Skeletal muscle tissue (tissue), 4 donors: ENCODE results near the gene PRELID2. TPM values are rescaled to one million over a fixed set of nuclear protein-coding genes. Genes with fewer than 3 reads are reported as not detected.

Experiments
- H3K27ac ChIP-seq: one replicate; pipeline ENCODE4 v1.7.0; 2013; ENCODE audit warnings: mild to moderate bottlenecking, low read depth, low read length, inconsistent platforms
- H3K27me3 ChIP-seq, 3 donors: one replicate each; pipeline ENCODE4 v1.7.0; 2013; ENCODE audit warnings: low read length in 3 of 3; ENCODE audit not compliant: control insufficient read depth in 3 of 3, insufficient read depth in 3 of 3
- H3K36me3 ChIP-seq, 3 donors: one replicate each; pipeline ENCODE4 v1.7.0; 2013; ENCODE audit warnings: low read length in 3 of 3; ENCODE audit not compliant: control insufficient read depth in 3 of 3, insufficient read depth in 3 of 3
- H3K4me1 ChIP-seq, 3 donors: one replicate each; pipeline ENCODE4 v1.7.0; 2013; ENCODE audit warnings: low read length in 3 of 3, mild to moderate bottlenecking in 3 of 3; ENCODE audit not compliant: control insufficient read depth in 3 of 3, insufficient read depth in 3 of 3
- H3K4me3 ChIP-seq, 3 donors: one replicate each; pipeline ENCODE4 v1.7.0; 2013; ENCODE audit warnings: low read length in 3 of 3
- H3K9ac ChIP-seq, 3 donors: one replicate each; pipeline ENCODE4 v1.7.0; 2013; ENCODE audit warnings: low read length in 3 of 3, mild to moderate bottlenecking in 3 of 3, moderate library complexity in 2 of 3, low read depth in 1 of 3
- H3K9me3 ChIP-seq, 3 donors: one replicate each; pipeline ENCODE4 v1.7.0; 2013; ENCODE audit warnings: low read length in 3 of 3; ENCODE audit not compliant: control insufficient read depth in 3 of 3
- total RNA-seq: library from RNA; depleted of rRNA; stranded (reverse); fragments of >200 nt; gene quantifications from one replicate; pipeline ENCODE4 v1.2.3, GENCODE V29; 2014
- donor health status: Osteomylitis.

PRELID2 gene
- total RNA-seq, 1 donor from 2014 or later: 59.5 TPM

DNA sequence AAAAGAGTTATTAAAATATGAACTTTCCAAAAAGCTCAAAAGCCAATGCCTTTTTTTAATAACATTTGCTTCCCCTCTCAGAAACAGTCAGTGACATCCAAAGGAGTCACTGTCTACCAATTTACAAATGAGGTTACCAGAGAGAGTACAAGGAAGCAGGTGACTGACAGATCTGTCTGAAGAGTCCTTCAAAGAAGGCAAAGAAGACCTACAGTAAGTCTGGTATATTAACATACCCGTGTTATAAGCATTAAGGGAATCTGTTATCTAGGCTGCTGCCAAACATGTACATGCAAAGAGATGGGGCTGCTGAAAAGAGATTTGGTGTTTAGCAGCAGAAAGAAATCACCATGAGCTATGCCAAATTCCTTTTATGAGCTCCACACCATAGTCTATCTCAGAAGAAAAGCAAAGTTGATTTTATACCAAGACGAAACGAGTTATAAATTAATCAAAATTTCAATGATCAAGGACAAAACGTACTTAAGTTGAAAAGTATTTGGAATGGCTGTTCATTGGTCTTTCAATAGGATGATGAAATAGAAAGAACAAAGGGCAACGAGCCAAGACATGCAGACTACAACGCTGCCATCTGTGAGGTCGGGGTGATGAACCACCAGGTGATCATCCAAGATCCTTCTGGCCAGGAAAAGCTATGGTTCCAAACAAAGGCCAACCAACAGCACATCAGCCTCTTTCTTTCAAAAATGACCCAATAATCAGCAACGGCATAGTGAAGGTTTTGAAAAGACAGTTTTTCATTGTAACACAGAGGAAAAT is 8.1 kb downstream of the PRELID2 start:
- Histone ChIP-seq H3K27ac (no peak overlapping the region), H3K36me3 (no peaks in the 10 kb centered on the region), H3K9me3 (no peaks in the 10 kb centered on the region), H3K4me3 (no peak overlapping the region), H3K4me1 (no peaks in the 10 kb centered on the region), H3K27me3 (no peaks in the 10 kb centered on the region), H3K9ac (no peak overlapping the region)

DNA sequence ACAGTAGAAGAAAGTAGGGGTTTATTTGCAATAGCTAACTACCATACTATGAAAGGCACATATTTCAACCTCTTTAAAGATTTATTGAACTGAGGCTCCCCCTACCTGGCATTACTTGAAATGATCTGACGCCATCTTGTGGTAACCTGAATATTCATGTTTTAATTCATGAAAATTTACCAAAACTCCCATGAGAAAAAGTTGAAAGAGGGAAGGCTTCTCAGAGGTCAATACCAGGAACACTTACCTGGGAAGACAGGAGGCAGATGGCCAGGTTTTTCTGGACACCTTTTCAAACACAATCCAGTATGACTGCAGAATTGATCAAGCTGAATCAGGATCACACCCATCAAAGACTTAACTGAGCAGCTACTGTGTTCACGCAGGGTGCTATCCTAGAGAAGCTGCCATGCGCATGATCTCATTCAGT is 9.4 kb downstream of the PRELID2 start:
- H3K36me3 ChIP-seq: no peaks in the 10 kb centered on the region
- H3K9ac ChIP-seq: no peak overlapping the region
- no peaks in the 10 kb centered on the region for H3K27me3 ChIP-seq
- H3K4me1 ChIP-seq: no peaks in the 10 kb centered on the region
- H3K27ac ChIP-seq: no peak overlapping the region
- H3K9me3 ChIP-seq: no peaks in the 10 kb centered on the region
- no peak overlapping the region for H3K4me3 ChIP-seq

DNA sequence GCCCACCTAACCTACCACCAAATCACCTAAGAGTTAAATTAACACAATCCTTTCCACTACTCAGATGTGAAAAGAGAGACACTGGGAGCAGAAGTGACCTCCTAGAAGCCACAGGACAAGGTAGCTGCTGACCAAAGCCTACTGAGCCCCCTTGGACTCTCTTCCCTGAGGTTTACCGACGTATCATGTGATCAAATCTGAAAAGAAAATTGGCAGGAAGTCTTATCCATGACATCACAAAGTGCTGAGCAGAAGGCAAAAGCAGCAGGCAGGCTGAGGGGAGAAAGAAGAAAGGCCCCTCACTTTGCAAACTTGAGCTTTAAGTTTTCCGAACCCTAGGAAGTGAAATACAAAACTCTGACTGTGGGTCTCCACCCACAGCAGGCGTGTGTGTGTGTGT is 11.1 kb downstream of the PRELID2 start:
- no peaks in the 10 kb centered on the region for H3K4me1 ChIP-seq
- no peak overlapping the region for H3K27ac ChIP-seq
- H3K4me3 ChIP-seq: no peak overlapping the region
- no peaks in the 10 kb centered on the region for H3K27me3 ChIP-seq
- no peaks in the 10 kb centered on the region for H3K36me3 ChIP-seq
- no peaks in the 10 kb centered on the region for H3K9me3 ChIP-seq
- no peak overlapping the region for H3K9ac ChIP-seq

DNA sequence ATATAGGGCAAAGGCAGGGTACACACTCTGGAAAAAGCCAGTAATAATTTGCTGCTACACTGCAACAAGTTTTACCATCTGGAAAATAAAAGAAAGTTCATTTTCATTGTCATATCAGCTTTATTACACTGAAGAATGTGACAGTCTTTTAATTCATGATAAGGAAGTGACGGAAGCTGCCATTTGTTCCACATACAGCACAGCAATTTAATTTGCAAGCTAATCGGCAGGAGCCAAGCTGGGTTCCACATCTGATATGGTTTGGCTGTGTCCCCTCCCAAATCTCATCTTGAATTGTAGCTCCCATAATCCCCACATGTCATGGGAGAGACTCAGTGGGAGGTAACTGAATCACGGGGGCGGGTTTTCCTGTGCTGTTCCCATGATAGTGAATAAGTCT is 16.5 kb downstream of the PRELID2 start:
- no peak overlapping the region for H3K4me3 ChIP-seq
- H3K27ac ChIP-seq: no peak overlapping the region
- H3K4me1 ChIP-seq: no peaks in the 10 kb centered on the region
- H3K27me3 ChIP-seq: no peaks in the 10 kb centered on the region
- H3K36me3 ChIP-seq: peaks cover 0 to 3% (median 3%) of the 10 kb centered on the region in 3 donors
- H3K9ac ChIP-seq: no peak overlapping the region
- H3K9me3 ChIP-seq: no peaks in the 10 kb centered on the region

DNA sequence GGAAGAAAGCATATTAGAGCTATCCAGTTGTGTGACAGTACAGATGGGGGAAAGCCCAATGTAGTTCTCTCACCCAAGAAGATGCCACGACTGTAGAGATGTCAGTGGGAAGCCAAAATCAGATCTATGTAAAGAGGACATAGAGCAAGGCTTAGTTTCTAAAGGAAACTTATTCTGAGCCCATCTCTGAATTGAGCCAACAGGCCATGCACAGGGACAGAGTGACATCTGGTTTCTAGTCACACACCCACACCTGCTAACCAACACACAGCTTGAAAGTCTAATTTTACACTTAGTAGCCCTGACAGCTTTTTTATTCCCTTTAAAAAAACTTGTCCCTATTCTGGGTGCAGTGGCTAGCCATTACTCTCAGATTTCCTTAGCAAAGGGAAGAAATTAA is 22.3 kb downstream of the PRELID2 start:
- no peaks in the 10 kb centered on the region for H3K27me3 ChIP-seq
- peaks cover 0 to 4% (median 3%) of the 10 kb centered on the region in 3 donors for H3K36me3 ChIP-seq
- no peak overlapping the region for H3K9ac ChIP-seq
- H3K4me1 ChIP-seq: no peaks in the 10 kb centered on the region
- H3K9me3 ChIP-seq: no peaks in the 10 kb centered on the region
- no peak overlapping the region for H3K27ac ChIP-seq
- H3K4me3 ChIP-seq: no peak overlapping the region

DNA sequence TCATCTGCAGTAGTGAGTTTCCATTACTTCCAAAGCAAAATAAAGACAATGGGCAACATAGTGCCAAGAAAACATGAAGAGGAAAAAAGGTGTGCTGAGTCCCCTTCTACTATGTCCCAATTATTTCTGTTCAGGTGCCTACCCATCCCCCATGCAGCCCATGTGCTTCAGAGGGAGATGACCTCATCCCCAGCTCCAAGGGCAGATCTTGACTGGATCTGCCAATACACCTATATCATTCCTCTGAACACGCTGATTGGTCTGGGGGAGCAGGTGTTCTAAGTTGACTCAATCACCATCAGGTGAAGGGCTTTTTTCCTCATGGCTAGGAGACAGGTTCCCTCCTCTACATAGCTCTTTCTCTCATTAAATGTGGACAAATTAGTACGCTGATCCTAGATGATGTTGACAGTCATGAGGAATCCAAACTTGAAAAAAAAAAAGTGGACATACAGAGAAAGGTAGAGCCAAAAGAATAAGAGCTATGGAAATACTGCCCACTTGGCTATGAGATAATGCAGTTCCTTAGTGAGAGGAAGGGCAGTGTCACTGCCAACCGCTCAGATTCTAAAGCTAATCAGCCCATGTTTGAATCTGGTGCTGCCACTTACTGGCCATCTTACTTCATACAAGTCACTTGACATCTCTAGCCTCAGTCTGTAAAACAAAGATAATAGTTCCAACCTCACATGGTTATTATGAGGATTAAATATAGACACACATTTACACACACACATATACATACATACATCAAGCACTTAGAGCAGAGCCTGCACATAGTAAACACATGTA is 23.1 kb downstream of the PRELID2 start:
- no peaks in the 10 kb centered on the region for H3K4me1 ChIP-seq
- no peaks in the 10 kb centered on the region for H3K9me3 ChIP-seq
- H3K27me3 ChIP-seq: no peaks in the 10 kb centered on the region
- H3K9ac ChIP-seq: no peak overlapping the region
- no peak overlapping the region for H3K27ac ChIP-seq
- peaks cover 0 to 6% (median 4%) of the 10 kb centered on the region in 3 donors for H3K36me3 ChIP-seq
- H3K4me3 ChIP-seq: no peak overlapping the region

DNA sequence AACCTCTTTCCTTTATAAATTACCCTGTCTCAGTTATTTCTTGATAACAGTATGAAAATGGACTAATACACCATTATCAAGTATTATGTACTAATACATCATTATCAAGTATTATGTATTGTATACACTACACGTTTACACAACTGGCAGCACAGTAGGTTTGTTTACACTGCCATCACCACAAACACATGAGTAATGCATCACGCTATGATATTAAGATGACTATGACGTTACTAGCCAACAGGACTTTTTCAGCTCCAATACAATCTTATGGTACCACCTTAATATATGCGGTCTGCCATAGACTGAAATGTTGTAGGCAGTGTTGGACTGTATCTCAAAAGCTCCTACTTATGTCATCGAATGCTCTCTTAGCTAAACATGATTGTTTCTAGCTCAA is 28.2 kb downstream of the PRELID2 start:
- Histone ChIP-seq H3K4me3 (no peak overlapping the region), H3K27ac (no peak overlapping the region), H3K9me3 (no peaks in the 10 kb centered on the region), H3K4me1 (no peaks in the 10 kb centered on the region), H3K27me3 (no peaks in the 10 kb centered on the region), H3K9ac (no peak overlapping the region), H3K36me3 (peaks cover 0 to 7% (median 3%) of the 10 kb centered on the region in 3 donors)

DNA sequence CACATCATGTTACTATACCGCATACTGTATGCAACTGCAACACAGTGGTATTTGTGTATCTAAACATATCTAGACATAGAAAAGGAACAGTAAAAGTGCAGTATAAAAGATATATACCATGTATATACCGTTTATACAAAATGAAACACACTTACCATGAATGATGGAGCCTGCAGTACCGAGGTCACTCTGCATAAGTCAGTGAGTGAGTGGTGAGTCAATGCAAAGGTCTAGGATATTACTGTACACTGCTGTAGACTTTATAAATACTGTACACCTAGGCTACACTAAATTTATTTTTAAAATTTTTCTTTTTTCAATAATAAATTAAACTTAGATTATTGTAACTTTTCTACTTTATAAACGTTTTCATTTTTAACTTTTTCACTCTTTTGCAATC is 29.3 kb downstream of the PRELID2 start:
- Histone ChIP-seq H3K4me3 (no peak overlapping the region), H3K27ac (no peak overlapping the region), H3K36me3 (peaks cover 0 to 7% (median 3%) of the 10 kb centered on the region in 3 donors), H3K27me3 (no peaks in the 10 kb centered on the region), H3K9me3 (no peaks in the 10 kb centered on the region), H3K4me1 (no peaks in the 10 kb centered on the region), H3K9ac (no peak overlapping the region)

DNA sequence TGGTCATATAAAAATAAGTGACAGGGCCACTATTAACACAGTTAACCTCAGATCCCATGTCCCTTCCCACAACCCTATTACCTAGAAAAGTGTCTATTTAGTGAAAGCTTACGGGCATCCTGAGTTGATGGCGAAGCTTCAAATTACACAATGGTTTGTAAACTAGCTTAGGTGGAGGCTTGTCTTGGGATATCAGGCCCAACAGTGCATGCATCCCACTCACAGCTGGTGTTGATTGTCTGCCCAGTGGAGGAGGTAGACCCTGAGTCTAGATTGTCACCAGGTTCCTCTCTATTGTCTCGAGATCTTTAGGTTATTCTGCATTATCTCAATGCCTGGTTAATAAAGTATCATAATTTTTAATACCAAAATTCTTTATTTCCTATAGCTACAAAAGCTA is 30.4 kb downstream of the PRELID2 start:
- no peak overlapping the region for H3K4me3 ChIP-seq
- H3K27ac ChIP-seq: no peak overlapping the region
- H3K4me1 ChIP-seq: no peaks in the 10 kb centered on the region
- H3K9me3 ChIP-seq: no peaks in the 10 kb centered on the region
- no peak overlapping the region for H3K9ac ChIP-seq
- H3K27me3 ChIP-seq: no peaks in the 10 kb centered on the region
- H3K36me3 ChIP-seq: peaks cover 0 to 3% (median 3%) of the 10 kb centered on the region in 3 donors
